NCI-H345 (cell line): ENCODE measurements around the gene G6PC1.
"Not testable (repeated sequence)": the region's sequence is repeated elsewhere in the genome, so short reads cannot be mapped to it uniquely, and the experiment has no call there.

ENCODE experiments used
- DNase-seq: peaks from one replicate; lab custom pipeline; 2025; lab: John Stamatoyannopoulos, UW

The G6PC1 gene

DNA sequence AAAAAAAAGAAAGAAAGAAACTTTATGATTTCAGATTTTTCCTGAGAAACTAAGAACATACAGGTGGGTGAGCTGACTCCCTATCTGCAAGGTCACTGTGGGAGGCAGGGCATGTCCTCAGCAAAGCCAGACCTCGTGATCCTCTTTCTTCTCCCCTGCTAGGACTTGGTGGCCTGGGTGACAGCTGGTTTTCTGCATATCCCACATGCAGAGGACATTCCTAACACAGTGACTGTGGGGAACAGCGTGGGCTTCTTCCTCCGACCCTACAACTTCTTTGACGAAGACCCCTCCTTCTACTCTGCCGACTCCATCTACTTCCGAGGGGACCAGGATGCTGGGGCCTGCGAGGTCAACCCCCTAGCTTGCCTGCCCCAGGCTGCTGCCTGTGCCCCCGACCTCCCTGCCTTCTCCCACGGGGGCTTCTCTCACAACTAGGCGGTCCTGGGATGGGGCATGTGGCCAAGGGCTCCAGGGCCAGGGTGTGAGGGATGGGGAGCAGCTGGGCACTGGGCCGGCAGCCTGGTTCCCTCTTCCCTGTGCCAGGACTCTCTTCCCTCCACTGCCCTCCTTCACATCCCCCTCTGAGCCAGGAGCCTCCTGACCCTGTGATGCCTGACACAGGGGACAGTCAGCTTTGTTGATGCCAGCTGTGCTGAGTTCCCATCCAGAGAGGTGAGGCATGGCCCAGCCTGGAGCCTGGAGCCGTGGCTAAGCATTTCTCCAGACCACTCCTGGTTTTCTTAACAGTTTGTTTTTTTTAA lies 26.5 kb upstream of the G6PC1 start:
- DNase-seq: not testable (repeated sequence)

DNA sequence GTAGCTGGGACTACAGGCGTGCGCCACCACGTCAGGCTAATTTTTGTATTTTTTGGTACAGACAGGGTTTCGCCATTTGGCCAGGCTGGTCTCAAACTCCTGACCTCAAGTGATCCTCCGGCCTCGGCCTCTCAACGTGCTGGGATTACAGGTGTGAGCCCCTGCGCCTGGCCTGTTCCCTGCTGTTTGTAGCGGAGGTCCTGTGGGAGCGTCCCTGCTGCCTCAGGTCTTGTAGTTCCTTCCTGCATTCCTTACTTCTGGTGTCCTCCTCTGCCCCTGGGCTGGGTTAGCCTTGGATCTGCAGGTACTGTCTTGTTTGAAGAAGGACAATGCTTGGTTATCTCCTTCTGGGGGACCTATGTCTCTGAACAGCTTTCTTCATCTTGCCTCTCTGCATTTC lies 23.6 kb upstream of the G6PC1 start:
- DNase-seq: no peak

DNA sequence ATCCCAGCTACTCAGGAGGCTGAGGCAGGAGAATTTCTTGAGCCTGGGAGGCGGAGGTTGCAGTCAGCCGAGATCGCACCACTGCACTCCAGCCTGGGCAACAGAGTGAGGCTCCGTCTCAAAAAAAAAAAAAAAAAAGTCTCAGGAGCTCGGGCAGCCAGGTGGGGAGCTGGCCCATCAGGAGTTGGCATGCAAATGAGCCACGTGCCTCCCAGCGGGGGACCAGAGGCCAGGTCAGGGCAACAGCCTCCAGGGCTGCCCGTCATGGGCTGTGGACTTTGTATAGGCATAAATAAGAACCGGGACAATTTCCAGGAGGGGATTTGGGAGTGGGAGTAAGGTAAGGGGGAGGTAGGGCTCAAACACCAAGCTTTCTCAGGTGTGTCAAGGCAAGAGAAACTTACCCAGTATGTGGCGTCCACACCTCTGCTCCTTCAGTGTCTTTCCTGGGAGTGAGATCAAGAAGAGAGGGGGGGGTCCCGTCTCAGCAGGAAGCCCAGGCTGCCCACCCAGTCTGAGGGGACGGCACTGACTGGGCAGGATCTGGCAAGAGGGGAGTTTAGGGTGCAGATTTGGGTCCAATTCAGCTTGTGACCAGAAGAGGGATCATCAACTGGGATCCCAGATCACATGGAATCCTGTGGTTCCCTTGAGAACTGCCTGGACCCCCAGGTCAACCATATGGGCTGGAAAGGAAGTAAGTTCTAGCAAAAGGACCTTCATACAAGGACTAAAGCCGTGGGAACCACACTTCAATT lies 22.3 kb upstream of the G6PC1 start:
- DNase-seq: no peak

DNA sequence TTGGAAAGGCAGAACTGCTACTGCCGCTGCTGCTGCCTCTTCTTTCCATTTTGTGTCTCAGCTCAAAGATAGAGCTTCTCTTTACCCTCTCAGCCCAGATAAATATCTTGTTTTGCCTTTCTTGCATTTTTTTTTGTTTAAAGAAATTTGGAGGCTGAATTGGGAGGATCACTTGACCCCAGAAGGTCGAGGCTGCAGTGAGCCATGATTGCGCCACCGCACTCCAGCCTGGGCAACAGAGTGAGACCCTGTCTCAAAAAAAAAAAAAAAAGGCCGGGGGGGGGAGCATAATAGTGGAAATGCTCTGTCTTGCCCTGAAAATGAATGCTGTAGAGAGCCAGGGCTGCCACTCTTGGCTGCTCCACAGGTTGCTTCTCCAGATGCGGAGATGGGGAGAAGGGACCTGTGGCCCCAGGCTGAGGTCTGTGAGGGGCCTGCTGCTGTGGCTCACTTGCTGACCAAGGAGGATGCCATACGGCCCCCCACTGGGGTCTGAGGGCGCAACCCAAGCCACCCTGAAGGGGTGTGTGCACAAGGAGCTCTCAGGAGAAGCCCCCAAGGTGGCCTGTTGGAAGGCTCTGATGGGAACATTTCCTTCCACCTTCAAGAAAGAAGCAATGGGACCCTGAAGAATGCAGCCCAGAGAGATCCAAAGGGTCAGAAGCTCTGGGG lies 21.5 kb upstream of the G6PC1 start:
- DNase-seq: no peak

DNA sequence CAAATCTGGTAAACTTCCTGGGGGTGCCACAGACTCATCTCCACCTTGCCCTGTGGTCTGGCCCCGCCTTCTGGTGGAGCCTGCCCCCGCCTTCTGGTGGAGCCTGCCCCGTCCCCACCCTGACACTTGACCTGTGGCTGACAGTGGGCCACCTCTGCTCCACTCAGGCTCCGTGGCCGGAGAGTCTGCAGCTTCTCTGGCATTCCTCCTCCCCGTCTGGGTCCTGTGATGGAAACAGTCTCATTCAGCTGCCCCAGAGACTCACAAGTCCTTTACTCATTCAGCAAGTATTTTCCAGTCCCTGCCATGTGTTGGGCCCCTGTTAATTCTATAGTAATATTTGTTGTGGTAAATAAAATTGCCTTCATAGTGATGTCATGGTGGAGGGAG lies 21.0 kb upstream of the G6PC1 start:
- no peak for DNase-seq

DNA sequence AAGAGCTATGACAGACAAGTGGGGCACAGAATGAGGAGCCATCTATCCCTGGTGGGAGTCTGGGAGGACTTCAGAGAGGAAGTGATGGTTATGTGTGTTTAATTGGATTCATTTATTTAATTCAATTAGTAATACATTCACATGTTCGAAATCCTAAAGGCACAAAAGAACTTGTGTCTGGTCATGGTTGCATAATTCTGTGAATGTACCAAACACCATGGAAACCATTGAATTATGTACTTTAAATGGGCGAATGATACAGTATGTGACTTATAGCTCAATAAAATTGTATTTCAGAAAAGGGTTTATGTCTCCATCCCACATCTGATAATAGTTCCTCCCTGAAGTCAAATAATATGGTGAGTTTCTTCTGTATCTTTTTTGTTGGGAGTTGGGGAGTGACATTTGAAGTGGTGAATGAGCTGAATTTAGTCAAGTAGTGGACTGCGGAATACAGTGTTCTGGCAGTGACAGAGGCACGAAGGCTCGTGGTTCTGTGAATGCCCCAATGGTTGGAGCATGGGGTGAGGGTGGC lies 19.8 kb upstream of the G6PC1 start:
- no peak for DNase-seq

DNA sequence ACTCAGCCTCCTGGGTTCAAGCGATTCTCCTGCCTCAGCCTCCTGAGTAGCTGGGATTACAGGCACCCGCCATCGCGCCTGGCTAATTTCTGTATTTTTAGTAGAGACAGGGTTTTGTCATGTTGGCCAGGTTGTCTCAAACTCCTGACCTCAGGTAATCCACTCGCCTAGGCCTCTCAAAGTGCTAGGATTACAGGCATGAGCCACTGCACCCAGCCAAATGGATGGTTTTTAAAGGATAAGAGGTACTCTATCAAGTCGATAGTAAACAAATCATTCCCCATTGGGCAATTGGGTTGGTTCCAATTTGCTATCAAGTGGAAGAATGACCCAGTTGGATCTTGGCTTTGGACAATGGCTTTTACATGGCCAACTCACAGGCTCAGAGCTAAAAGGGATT lies 18.9 kb upstream of the G6PC1 start:
- not testable (repeated sequence) for DNase-seq

DNA sequence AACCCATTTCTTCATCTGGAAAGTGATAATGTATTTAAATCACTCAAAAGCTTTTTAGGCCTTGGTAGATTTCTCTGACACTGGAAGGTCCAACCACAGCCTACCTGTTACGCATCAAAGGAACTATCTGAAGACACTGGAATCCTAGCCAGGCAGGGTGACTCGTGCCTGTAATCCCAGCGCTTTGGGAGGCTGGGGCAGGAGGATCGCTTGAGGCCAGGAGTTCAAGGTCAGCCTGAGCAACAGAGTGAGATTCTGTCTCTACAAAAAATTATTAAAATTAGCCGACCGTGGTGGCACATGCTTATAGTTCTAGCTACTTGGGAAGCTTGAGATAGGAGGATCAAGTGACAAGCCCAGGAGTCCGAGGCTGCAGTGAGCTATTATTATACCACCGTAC lies 18.4 kb upstream of the G6PC1 start:
- DNase-seq: no peak

DNA sequence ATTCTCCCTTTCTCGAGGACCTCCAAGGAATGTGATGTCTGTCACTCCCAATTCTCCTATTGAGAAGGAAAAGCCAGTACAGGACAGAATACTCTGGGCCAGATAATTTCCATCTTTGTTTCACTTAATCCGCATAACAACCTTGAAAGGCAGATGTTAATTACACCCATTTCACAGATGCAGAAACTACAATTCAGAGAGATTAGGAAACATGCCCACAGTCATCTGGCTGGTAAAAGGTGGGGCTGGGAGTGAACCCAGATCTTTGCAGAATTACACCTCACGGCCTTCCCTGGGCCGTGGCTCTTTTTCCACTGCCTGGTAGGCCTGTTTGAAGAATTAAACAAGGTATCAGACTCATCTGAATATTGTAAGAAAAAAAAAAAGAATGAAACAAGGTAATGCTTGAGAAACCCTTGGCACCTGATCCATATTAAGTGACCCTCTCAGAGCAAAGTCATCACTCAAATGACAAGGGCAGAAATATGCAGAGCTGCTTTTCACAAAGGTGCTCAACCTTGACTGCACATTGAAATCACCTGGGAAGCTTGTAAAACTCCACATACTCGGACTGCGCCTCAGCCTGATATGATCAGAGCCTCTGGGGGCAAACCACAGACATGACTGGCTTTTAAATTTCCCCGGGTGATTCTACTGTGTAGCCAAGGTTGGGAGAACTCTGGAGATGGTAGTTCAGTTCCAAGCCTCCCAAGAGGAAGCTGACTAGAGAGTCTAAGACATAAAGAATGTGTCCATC lies 16.6 kb upstream of the G6PC1 start:
- DNase-seq: no peak

DNA sequence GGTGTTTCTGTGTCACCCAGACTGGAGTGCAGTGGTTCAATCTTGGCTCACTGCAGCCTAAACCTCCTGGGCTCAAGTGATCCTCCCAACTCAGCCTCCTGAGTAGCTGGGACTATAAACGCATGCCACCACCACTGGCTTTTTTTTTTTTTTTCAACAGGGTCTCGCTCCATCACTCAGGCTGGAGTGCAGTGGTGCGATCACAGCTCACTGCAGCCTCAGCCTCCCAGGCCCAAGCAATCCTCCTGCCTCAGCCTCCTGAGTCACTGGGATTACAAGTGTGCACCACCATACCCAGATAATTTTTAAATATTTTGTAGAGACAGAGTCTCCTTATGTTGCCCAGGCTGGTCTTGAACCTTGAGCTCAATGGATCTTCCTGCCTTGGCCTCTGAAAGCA lies 14.8 kb upstream of the G6PC1 start:
- DNase-seq: not testable (repeated sequence)

DNA sequence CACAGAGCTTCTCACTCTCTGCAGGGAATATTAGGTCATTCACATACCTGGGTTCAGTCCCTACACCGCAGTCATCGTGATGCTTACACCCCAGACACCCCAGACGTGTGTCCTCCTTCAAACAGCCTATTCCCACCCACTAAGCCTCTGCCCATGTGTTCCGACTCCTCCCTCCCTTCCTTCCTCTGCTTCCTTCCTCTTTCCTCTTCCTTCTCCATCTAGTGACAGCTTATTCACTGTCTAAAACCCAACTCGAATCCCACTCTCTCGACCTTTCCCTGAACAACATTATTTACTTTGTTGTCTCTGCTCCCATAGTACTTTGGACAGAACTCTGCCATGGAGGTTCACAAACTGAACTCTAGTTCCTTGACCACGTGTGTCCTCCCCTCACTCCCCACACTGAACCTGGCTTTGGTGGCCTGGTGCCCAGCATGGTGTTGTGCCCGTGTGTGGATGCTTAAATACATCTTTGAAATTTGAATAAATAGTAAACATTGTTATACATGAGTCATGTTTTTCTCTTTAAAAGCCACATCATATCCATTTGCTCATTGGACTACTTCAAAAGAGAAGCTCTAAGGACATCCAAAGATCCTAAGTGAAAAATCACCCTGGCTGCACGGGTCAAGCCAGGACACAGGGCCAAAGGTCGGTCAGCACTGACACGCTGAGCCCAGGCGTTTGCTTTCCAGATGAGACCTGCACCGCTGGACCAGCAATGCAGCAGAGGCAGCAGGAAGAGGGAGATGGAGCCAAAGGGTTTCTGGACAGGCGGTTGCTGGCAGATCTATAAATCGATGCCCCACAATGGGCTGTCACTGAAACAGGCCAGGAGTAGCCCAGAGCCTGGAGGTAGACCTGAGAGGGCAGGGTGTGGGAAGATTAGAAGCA lies 14.1 kb upstream of the G6PC1 start:
- DNase-seq: no peak

DNA sequence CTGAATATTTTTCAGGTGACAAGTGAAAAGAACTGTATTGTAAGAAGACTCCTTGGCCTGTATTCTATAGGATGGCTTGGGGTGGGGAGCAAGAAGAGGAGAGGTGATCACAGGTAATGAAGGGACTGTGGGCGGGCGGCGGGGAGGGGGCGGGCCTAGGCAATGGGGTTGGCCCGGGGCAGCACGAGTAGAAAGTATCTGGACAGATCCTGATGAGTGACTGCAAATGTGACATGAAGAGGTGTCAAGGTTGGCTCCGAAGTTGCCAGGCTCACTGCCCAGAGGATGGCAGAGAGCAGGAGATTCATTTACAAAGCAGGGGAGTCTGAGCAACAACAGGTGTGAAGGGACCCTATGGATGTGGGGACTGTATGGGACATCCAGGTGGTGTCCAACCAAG lies 10.8 kb upstream of the G6PC1 start:
- DNase-seq: no peak

DNA sequence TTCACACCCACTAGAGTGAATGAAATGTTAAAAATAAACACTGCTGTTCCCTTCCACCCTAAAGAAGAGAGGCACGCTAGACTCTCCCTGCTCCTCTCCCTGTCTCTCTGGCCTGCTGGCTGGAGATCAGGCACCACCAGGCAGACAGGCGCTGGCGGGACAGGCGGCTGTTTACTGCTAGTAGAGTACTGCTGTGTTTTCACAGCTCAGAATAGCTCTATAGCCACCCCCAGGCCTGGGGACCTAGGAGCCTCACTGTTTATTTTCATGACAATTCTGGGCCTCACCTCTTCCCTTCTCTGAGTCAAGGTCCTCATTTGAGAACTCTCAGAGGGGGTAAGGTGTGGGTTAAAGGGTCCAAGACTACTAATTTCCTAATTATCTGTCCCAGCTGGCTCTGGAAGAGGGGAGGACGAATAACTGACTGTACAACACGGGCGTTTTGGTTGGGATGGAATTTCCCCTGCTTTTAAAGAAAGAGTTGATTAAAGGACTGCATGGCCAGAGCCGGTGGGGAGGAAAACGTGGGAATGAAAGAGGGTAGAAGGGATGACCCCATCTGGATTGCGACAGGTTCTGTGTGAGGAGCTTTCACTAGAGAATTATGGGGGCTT lies 9.0 kb upstream of the G6PC1 start:
- no peak for DNase-seq

DNA sequence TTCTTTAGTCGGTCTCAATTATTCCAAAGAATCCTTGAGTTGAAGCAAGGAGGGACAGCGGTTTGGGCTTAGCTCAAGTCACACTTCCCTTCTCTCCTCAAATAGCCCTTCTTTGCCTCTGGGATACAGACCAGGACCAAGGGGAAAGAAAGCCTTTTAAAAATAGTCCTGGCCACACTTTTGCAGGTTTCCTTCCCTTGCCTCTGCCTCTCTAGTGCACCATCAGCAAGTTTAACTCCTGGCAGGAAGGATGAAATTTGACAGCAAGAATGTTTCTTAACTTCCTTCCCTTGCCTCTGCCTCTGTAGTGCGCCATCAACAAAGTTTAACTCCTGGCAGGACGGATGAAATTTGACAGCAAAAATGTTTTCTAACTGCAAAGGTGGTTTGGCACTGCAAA lies 7.2 kb upstream of the G6PC1 start:
- DNase-seq: no peak

DNA sequence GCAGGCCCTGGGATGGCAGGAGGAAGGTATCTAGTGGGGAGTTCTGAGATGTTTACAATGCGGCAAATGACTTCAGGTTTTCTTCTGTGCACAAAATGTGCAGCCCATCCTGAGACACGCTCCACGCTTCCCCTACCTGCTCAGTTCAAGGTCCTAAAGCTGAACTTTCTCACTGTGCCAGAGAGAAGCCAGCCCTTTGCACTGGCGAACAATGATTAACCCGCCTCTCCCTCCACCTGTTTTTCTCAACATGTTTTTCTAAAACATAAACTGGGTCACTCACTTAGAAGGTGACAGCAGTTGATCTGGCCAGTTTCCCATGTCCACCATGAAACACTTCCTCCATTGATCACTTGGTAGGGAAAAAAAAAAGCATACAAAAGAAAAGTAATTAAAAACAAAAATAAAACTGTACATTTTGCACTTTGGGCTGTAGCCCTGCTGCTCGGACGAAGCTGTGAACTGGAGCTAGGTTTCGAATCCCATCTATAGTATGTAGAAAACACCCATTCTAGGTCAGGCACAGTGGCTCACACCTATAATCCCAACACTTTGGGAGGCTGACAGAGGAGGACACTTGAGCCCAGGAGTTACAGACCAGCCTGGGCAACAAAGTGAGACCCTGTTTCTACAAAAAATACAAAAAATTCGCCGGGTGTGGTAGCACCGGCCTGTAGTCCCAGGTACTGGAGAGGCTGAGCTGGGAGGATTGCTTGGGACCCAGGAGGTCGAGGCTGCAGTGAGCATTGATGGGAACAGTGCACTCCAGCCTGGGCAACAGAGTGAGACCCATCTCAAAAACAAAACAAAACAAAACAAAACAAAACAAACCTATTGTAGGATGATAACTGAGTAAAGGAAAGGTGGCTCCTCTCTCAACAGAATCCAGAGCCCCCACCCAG lies 6.1 kb upstream of the G6PC1 start:
- DNase-seq: no peak

DNA sequence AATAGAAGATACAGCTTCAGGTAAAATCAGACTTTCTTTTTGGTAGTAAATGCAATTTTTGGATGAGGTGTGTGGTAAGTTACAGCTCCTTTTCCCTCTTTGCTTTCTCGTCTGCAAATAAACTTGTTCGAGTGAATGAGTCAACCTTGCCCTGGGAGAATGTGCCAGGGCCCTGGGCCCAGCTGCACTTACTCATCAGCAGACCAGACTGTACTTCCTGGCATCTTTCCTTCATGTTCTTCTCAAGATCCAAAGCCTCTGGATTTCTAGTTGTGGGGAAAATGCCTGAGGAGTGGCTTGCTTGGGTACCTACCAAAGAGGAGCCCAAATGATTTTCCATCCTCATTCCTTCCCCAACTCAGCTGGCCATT lies 5.4 kb upstream of the G6PC1 start:
- no peak for DNase-seq

DNA sequence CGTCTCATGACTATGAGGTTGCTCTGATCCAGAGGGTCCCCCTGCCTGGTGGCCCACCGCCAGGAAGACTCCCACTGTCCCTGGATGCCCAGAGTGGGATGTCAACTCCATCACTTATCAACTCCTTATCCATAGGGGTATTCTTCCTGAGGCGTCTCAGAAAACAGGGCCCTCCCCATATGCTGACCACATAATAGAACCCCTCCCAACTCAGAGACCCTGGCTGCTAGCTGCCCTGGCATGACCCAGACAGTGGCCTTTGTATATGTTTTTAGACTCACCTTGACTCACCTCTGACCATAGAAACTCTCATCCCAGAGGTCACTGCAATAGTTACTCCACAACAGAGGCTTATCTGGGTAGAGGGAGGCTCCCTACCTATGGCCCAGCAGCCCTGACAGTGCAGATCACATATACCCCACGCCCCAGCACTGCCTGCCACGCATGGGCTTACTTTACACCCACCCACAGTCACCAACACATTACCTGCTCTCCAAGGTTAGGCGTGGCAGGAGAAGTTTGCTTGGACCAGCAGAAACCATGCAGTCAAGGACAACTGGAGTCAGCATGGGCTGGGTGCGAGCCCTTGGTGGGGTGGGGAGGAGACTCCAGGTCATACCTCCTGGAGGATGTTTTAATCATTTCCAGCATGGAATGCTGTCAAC lies 2.3 kb upstream of the G6PC1 start:
- DNase-seq: no peak

DNA sequence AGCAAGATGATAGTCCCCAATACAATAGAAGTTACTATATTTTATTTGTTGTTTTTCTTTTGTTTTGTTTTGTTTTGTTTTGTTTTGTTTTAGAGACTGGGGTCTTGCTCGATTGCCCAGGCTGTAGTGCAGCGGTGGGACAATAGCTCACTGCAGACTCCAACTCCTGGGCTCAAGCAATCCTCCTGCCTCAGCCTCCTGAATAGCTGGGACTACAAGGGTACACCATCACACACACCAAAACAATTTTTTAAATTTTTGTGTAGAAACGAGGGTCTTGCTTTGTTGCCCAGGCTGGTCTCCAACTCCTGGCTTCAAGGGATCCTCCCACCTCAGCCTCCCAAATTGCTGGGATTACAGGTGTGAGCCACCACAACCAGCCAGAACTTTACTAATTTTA lies 618 bp upstream of the G6PC1 start:
- not testable (repeated sequence) for DNase-seq
